GM12865 (cell line): ENCODE measurements around the gene UPF1.

Experiments used
- DNase-seq: peaks from one replicate; pipeline ENCODE4 v3.0.0; 2010; ENCODE audit warnings: low read depth
- H3K4me3 ChIP-seq: 2 replicates; pipeline ENCODE4 v1.5.1; 2011; ENCODE audit warnings: mild to moderate bottlenecking, low read depth, low read length, control low read depth
- TF ChIP-seq, protein P1 (sequence below): IDR thresholded peaks from 2 replicates; pipeline ENCODE4 v1.5.1; 2011; ENCODE audit warnings: low read length, control low read depth, low read depth, inconsistent platforms; ENCODE audit not compliant: insufficient read depth; ENCODE audit errors: missing control alignments

The UPF1 gene

DNA sequence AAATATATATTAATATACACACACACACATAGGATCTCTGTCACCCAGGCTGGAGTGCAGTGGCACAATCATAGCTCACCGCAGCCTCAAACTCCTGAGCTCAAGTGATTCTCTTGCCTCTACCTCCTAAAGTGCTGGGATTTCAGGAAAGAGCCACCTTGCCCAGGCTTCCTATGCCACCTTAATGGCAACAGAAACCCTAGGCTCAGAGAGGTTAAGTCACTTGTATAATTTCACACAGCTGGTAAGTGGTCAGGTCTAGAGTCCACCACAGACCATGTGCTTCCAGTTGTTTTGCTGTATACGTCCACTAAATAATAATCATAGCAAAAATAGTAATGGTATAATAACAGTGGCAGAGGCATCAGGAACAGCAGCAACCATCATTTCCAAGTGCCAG is 1.3 kb upstream of the UPF1 start:
- no peak for DNase-seq
- TF ChIP-seq, protein P1, sequence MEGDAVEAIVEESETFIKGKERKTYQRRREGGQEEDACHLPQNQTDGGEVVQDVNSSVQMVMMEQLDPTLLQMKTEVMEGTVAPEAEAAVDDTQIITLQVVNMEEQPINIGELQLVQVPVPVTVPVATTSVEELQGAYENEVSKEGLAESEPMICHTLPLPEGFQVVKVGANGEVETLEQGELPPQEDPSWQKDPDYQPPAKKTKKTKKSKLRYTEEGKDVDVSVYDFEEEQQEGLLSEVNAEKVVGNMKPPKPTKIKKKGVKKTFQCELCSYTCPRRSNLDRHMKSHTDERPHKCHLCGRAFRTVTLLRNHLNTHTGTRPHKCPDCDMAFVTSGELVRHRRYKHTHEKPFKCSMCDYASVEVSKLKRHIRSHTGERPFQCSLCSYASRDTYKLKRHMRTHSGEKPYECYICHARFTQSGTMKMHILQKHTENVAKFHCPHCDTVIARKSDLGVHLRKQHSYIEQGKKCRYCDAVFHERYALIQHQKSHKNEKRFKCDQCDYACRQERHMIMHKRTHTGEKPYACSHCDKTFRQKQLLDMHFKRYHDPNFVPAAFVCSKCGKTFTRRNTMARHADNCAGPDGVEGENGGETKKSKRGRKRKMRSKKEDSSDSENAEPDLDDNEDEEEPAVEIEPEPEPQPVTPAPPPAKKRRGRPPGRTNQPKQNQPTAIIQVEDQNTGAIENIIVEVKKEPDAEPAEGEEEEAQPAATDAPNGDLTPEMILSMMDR = no peak
- H3K4me3 ChIP-seq = no peak overlapping the region

DNA sequence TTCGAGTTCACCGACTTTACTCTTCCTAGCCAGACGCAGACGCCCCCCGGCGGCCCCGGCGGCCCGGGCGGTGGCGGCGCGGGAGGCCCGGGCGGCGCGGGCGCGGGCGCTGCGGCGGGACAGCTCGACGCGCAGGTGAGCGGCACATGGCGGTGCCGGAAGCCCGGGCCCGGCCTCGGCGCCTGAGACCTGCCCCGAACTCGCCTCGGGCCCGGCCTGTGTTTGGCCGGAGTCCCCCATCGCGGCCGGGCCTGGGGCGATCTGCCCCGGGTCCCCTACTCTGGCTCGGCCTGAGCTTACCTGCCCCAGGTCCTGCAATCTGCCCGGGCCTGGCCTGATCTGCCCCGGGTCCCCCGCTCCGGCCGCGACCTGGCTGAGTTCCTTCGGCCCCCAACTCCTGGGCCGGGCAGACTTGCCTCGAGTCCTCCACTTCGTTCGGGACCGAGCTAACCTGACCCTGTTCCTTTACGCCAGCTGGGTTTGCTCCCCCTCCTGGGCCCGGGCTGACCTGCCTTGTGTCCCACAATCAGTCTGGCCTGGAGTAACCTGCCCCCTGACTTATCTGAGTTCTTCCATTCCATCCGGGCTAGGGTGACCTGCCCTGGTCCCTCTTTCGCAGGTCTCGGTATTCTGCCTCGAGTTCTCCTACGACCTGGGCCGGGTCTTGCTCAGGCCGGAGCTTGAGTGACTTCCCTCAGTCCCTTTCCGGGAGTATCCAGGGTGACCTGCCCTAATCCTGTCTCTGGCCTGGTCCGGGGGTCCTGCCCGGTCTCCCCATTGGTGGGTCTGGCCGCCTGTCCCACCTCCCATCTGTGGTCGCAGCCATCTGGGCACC is 764 bp downstream of the UPF1 start:
- TF ChIP-seq, protein P1 = peak; percentile 31
- H3K4me3 ChIP-seq = peak overlapping the region; percentile 77
- peak; percentile 62 for DNase-seq

DNA sequence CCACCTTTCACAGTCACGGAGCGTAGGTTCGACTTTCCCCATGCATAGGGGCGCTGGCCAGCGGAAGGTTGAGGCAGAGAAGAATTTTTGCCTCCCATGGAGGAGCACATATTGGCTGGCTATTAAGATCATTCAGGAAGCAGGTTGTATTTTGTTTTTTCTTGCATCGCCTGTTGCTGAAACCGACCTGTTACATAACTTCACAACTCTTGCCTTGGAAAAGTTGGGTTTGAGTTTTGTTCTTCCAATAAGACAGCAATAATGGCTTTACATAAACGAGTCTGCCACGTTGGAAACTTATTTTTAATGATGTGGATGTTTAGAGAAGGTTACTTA is 1.4 kb downstream of the UPF1 start:
- no peak for DNase-seq
- TF ChIP-seq, protein P1 = no peak
- peak overlapping the region; percentile 77 for H3K4me3 ChIP-seq

DNA sequence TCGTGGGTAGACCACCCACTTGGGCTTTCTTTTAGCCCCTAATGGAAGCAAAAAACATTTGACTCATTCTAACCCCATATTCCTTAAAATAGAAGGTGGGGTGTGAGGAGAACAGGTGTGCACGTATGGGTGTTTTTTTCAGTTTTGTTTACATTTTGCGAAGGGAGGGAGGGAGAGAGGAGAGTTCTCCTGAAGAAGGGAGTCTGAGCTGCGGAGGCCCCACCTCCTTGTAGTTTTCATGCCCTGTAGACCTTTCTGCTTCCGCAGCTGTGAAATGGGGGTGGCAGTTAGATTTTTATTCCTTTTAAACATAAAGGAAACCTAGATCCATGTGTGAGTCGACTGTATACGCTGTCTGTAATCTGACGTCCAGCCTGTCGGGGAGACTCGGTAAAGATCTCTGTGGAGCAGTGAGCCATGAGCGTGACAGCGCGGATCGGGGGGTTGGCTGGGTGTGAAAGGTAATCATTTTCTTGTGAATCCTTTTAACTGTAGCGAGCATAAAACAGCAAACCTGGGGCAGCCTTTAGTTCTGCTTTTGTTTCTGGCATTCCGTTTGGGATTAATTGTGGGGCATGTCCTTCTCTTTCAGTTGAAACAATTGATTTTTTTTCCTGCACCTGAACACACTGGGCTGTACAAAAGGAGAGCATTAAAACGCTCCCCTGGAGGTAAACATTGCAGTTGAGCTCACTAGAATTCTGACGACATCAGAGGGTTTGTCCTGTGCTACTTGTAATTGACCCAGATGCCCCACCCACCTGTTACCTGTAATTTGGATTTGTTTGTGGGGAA is 2.3 kb downstream of the UPF1 start:
- peak overlapping the region; percentile 77 for H3K4me3 ChIP-seq
- TF ChIP-seq, protein P1 = no peak
- DNase-seq = no peak

DNA sequence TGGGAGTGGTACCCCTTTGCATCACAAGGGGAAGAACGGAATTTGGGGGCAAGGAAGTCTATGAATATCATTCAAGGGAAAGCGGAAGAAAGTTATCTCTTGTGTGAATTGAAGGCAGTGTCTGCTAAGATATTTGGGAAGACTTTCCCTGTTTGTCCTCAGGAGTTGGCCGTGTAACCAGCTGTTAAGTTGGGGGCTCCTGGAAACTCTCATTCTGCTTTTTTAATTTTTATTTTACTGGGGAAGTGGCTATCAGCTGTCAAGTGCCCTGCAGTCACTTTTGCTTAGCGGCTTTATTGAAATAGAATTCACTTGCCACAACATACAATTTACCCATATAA is 2.9 kb downstream of the UPF1 start:
- DNase-seq = no peak
- no peak overlapping the region for H3K4me3 ChIP-seq
- TF ChIP-seq, protein P1 = no peak

DNA sequence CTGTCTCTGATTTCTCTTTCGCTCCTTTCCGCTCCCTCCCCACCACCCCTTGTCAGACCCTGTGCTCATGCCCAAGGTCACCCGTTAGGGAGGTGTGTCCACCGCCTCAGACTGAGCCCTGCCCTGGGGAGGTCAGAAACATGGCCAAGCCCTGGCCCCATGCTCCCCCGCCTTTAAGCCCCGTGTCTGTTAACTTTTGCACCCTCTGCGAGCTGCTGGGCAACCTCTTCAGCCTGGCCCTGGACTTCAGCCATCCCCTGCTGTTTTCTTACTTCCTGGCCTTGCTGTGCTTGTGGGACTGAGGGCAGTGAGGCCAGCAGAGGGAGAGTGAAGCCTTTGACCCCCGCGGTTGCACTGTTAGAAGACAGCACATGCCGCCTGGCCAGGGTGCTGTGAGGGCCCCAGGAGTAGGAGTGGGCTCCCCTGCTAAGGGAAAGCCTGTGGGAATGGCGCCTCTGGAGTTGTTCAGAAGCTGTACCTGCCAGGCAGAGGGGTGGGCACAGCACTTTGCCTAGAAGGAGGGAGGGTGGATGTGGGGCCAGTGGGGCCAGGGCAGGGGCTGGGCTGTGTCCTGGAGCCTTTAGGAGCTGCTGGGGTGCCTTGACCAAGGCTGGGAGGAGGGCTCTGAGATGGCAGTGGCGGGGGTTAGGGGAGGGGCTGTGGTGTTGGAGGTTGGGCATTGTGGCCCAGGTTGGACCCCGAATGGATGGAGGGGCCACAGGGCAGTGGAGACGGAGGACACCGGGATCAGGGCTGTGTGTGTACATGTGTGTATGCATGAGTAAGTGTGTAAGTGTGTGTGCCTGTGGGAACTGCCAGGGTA is 7.9 kb downstream of the UPF1 start:
- TF ChIP-seq, protein P1 = no peak
- H3K4me3 ChIP-seq = no peak overlapping the region
- DNase-seq = no peak
